Endothelial cell (in vitro differentiated cells): ENCODE measurements around the gene ACMSD. TPM values are rescaled to one million over a fixed set of nuclear protein-coding genes. Genes with fewer than 3 reads are reported as not detected.
"Not testable (repeated sequence)": the region's sequence is repeated elsewhere in the genome, so short reads cannot be mapped to it uniquely, and the experiment has no call there.

Experiments used
- DNase-seq: peaks from one replicate; pipeline ENCODE4 v3.0.0; 2021; ENCODE audit warnings: low spot score
- H3K27ac Mint-ChIP-seq: one replicate; pipeline ENCODE4 v1.8.0; 2021; ENCODE audit warnings: mixed read lengths, inconsistent platforms; ENCODE audit not compliant: unreplicated experiment
- H3K27me3 Mint-ChIP-seq: one replicate; pipeline ENCODE4 v1.8.0; 2021; ENCODE audit warnings: mild to moderate bottlenecking, moderate library complexity, mixed read lengths, inconsistent platforms; ENCODE audit not compliant: unreplicated experiment
- H3K36me3 Mint-ChIP-seq: one replicate; pipeline ENCODE4 v1.8.0; 2021; ENCODE audit warnings: mild to moderate bottlenecking, low read depth, mixed read lengths, inconsistent platforms; ENCODE audit not compliant: unreplicated experiment
- H3K4me1 Mint-ChIP-seq: one replicate; pipeline ENCODE4 v1.8.0; 2021; ENCODE audit warnings: mild to moderate bottlenecking, mixed read lengths, inconsistent platforms; ENCODE audit not compliant: unreplicated experiment
- H3K4me3 Mint-ChIP-seq: one replicate; pipeline ENCODE4 v1.8.0; 2021; ENCODE audit warnings: mild to moderate bottlenecking, mixed read lengths, inconsistent platforms; ENCODE audit not compliant: unreplicated experiment
- H3K9me3 Mint-ChIP-seq: one replicate; pipeline ENCODE4 v1.8.0; 2021; ENCODE audit warnings: mixed read lengths, inconsistent platforms; ENCODE audit not compliant: unreplicated experiment
- total RNA-seq: library from RNA; stranded (reverse); fragmentation: NEBNext Ultra II Directional; extraction: Animal tissue kit (Norgen Biotek cat#: 25700); gene quantifications from one replicate; pipeline ENCODE4 v1.2.1, GENCODE V29; 2021; ENCODE audit not compliant: unreplicated experiment
- TF ChIP-seq, protein P1 (sequence below): fragments of 200-600 bp; sonication (generic); IDR thresholded peaks from one replicate; pipeline ENCODE4 v1.5.0; 2021; ENCODE audit warnings: antibody characterized with exemption; ENCODE audit not compliant: unreplicated experiment

ACMSD gene
- total RNA-seq, 1 donor from 2014 or later, result not detected

DNA sequence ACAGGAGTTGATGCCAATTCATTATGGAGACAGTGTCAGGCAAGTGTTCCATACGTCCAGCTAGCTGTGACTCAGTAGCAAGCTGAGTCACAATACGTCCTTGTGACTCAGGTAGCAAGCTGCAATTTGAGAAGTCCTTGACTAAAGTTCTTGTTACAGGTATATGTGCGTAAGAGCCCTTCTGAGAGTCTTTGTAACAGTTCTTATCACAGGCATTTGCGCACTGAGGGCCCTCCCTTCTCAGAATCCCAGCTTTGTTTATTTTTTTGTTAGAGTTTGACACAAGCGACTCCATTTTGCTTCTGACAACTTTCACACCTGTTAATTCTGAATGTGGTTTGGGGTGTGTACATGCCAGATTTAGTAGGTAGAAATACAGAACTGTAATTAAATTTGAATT is 20.1 kb upstream of the ACMSD start:
- TF ChIP-seq, protein P1, sequence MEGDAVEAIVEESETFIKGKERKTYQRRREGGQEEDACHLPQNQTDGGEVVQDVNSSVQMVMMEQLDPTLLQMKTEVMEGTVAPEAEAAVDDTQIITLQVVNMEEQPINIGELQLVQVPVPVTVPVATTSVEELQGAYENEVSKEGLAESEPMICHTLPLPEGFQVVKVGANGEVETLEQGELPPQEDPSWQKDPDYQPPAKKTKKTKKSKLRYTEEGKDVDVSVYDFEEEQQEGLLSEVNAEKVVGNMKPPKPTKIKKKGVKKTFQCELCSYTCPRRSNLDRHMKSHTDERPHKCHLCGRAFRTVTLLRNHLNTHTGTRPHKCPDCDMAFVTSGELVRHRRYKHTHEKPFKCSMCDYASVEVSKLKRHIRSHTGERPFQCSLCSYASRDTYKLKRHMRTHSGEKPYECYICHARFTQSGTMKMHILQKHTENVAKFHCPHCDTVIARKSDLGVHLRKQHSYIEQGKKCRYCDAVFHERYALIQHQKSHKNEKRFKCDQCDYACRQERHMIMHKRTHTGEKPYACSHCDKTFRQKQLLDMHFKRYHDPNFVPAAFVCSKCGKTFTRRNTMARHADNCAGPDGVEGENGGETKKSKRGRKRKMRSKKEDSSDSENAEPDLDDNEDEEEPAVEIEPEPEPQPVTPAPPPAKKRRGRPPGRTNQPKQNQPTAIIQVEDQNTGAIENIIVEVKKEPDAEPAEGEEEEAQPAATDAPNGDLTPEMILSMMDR, result no peak
- H3K4me1 Mint-ChIP-seq, result no peaks in the 10 kb centered on the region
- no peaks in the 10 kb centered on the region for H3K27me3 Mint-ChIP-seq
- H3K9me3 Mint-ChIP-seq, result no peaks in the 10 kb centered on the region
- no peak overlapping the region for H3K4me3 Mint-ChIP-seq
- no peak overlapping the region for H3K27ac Mint-ChIP-seq
- no peak for DNase-seq
- H3K36me3 Mint-ChIP-seq, result peaks cover 4% of the 10 kb centered on the region

DNA sequence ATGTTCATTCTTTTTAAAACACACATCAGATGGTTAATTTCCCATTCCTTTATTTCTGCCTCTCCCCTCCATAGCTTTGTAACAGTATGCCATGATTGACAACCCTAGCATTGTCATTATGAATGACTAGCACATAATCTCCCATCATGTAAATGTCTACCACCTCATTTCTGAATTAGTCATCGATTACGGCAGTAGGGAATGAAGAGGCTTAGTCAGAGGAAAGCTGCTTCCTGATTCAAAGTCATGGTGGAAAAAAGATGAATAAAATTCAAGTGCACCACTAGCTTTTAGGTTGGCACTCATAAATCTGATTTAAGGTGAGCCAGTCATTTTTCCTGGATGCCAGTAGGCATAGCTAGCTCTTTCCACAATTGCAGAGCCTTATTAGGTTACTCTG is 19.1 kb upstream of the ACMSD start:
- Mint-ChIP-seq H3K27me3 (no peaks in the 10 kb centered on the region), H3K27ac (no peak overlapping the region), H3K36me3 (peaks cover 6% of the 10 kb centered on the region), H3K4me1 (no peaks in the 10 kb centered on the region), H3K4me3 (no peak overlapping the region), H3K9me3 (no peaks in the 10 kb centered on the region)
- no peak for DNase-seq
- TF ChIP-seq, protein P1, result no peak

GRCh38 chr2:134823431-134823830 is 15.0 kb upstream of the ACMSD start:
- Mint-ChIP-seq H3K36me3 (peaks cover 8% of the 10 kb centered on the region), H3K9me3 (no peaks in the 10 kb centered on the region), H3K4me1 (no peaks in the 10 kb centered on the region), H3K4me3 (no peak overlapping the region), H3K27me3 (no peaks in the 10 kb centered on the region), H3K27ac (no peak overlapping the region)
- DNase-seq, result no peak
- TF ChIP-seq, protein P1, result no peak

- TF ChIP-seq, protein P1, result no peak
- no peak overlapping the region for H3K4me3 Mint-ChIP-seq
- H3K27ac Mint-ChIP-seq, result no peak overlapping the region
- H3K27me3 Mint-ChIP-seq, result no peaks in the 10 kb centered on the region
- no peak for DNase-seq
- no peaks in the 10 kb centered on the region for H3K9me3 Mint-ChIP-seq
- no peaks in the 10 kb centered on the region for H3K4me1 Mint-ChIP-seq
- H3K36me3 Mint-ChIP-seq, result peaks cover 8% of the 10 kb centered on the region
Observed at GRCh38 chr2:134823832-134824231, 14.6 kb upstream of the ACMSD start.

DNA sequence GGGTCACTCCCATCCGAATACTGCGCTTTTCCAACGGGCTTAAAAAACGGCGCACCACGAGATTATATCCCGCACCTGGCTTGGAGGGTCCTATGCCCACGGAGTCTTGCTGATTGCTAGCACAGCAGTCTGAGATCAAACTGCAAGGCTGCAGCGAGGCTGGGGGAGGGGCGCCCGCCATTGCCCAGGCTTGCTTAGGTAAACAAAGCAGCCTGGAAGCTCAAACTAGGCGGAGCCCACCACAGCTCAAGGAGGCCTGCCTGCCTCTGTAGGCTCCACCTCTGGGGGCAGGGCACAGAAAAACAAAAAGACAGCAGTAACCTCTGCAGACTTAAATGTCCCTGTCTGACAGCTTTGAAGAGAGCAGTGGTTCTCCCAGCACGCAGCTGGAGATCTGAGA is 12.7 kb upstream of the ACMSD start:
- H3K36me3 Mint-ChIP-seq, DNase-seq, H3K4me3 Mint-ChIP-seq, H3K4me1 Mint-ChIP-seq, H3K9me3 Mint-ChIP-seq, H3K27ac Mint-ChIP-seq, H3K27me3 Mint-ChIP-seq: not testable (repeated sequence)

GRCh38 chr2:134835471-134835870 is 2.9 kb upstream of the ACMSD start:
- Mint-ChIP-seq H3K27ac (no peak overlapping the region), H3K27me3 (peaks cover 1% of the 10 kb centered on the region), H3K4me3 (no peak overlapping the region), H3K36me3 (no peaks in the 10 kb centered on the region), H3K9me3 (peaks cover 4% of the 10 kb centered on the region), H3K4me1 (no peaks in the 10 kb centered on the region)
- DNase-seq, result no peak
- TF ChIP-seq, protein P1, result no peak
